Fibroblast of lung (primary cell): Measurements from ENCODE around the gene MACROD2.

ENCODE experiments used
- CTCF ChIP-seq, 2 donors: IDR thresholded peaks in 1 of 2; conservative IDR thresholded peaks in 1 of 2; 1 replicate in 1 of 2; 2 replicates in 1 of 2; pipeline ENCODE4 v1.5.1; 2011 to 2012; ENCODE audit warnings: low read length in 2 of 2, control low read depth in 1 of 2, inconsistent platforms in 1 of 2, low read depth in 1 of 2, mild to moderate bottlenecking in 1 of 2
- EZH2 ChIP-seq: IDR thresholded peaks from 2 replicates; pipeline ENCODE4 v1.5.1; 2012; ENCODE audit warnings: low read length, control low read depth, mild to moderate bottlenecking; ENCODE audit errors: missing control alignments

DNA sequence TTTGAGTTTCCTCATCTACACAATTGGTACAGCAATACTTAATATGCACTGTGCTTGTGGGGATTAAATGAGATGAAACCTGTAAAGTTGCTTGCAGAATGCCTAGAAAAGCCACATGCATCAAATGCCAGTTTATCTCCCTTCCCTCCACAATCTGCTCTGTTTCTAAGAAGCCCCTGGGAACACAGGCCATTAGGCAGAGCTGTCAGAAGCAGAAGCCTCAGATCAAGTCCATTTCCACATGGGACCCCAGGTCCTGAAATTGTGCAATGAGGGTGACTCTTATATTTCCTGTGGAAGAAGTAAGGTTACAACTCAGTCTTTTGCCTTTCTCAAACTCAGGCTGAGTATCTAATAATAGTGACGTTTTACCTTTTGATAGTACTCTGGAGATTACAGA, 1840.5 kb downstream of the MACROD2 start:
- TF ChIP-seq CTCF (conservative IDR thresholded peaks at IDR 0.05 in 1 of 2, IDR thresholded peaks at IDR 0.05 in 1 of 2; ENCODE audit: low read depth in 1 of 2, low read length in 2 of 2): no peak
- no peak for TF ChIP-seq EZH2
